ENCODE results near the gene CHMP3. TPM values are rescaled to one million over a fixed set of nuclear protein-coding genes. Genes with fewer than 3 reads are reported as not detected.

Gene CHMP3
- total RNA-seq, 1 experiment from 2014 or later, result 63.4 TPM

DNA sequence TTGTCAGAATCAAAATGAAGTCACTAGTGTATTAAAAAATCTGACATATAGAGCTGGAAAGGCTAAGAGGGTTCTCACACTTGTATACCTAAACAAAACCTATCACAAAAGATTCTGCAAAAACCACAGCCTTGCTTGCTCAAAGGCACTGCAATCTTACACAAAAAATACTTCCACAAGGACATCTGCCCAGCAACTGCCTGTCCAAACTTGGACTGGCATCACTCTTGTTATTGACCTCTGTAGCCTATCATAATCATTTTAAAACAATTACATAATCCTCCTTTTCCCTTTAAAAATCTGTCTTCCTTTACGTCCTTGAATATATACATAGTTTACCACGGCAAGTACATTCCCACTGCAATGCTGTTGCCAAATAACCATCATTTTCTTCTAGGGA is 19.9 kb downstream of the CHMP3 start:
- CTCF ChIA-PET, result no interaction called here
- H3K4me2 ChIP-seq (ENCODE audit: low read length), result no peak overlapping the region

DNA sequence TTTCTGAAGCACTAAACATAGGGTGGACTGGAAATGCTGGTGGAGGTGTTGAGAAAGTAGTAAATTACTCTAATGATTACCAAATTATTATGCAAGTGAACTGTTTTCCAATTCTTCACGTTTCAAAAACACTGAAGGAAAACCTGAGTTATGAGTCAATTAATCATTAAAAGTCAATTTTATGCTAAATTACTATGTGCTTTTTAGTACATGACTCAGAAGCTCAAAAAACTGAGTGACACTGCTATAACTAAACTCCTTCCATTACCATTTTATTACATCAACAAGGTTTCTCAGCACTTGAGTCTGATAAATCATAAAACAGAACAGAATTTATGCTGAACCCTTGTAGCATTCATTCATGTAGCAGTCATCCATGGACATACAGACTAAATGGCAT is 20.4 kb downstream of the CHMP3 start:
- BruUV-seq (replicated peaks), result no TSS peak
- DNase-seq (ENCODE audit: low read depth, low spot score) (no peak), ATAC-seq (no peak)
- Histone ChIP-seq H3K9me3 (ENCODE audit: control insufficient read depth in 1 of 2, insufficient read depth in 1 of 2, low read depth in 1 of 2, low read length in 2 of 2) (peaks cover 8 to 10% of the 10 kb centered on the region in 2 experiments; a peak in 2 of 4 replicates), H3K4me1 (ENCODE audit: control insufficient read depth in 1 of 2, insufficient read depth in 2 of 2, low read length in 2 of 2) (no peaks in the 10 kb centered on the region), H3K36me3 (ENCODE audit: control insufficient read depth in 1 of 2, insufficient read depth in 2 of 2, low read length in 2 of 2) (no peaks in the 10 kb centered on the region), H3K9me2 (ENCODE audit: insufficient read depth) (no peaks in the 10 kb centered on the region), H3K79me2 (ENCODE audit: insufficient read depth, low read length) (no peaks in the 10 kb centered on the region), H2AFZ (ENCODE audit: low read depth, low read length, poor library complexity, severe bottlenecking) (no peak overlapping the region), H3K27ac (ENCODE audit: low read depth, low read length) (no peak overlapping the region), H3K27me3 (ENCODE audit: insufficient read depth, low read length) (no peaks in the 10 kb centered on the region), H3K9ac (ENCODE audit: low read length) (no peak overlapping the region), H3K4me3 (replicated peaks in 1 of 2; ENCODE audit: low read depth in 1 of 2, low read length in 2 of 2) (no peak overlapping the region), H4K20me1 (ENCODE audit: insufficient read depth) (no peaks in the 10 kb centered on the region), H3K4me2 (ENCODE audit: low read length) (no peak overlapping the region)
- POLR2A ChIA-PET, result no interaction called here
- CTCF ChIA-PET, result no interaction called here
- intact Hi-C loops (cut with micrococcal nuclease), result no loop called here
- RAD21 ChIA-PET (ENCODE audit: low non-redundant PET in 1 of 2, low total read pairs in 2 of 2, uncharacterized antibody in 2 of 2, unreplicated experiment in 2 of 2), result no interaction called here
- TF ChIP-seq MAX (IDR thresholded peaks at IDR 0.05) (no peak), TCF7L2 (IDR thresholded peaks at IDR 0.05; ENCODE audit: borderline replicate concordance, extremely low read depth, insufficient read depth, insufficient read length) (no peak), FOSL1 (IDR thresholded peaks at IDR 0.05; ENCODE audit: low read depth) (no peak), EZH2phosphoT487 (IDR thresholded peaks at IDR 0.05; ENCODE audit: borderline replicate concordance) (no peak), JUND (IDR thresholded peaks at IDR 0.05) (no peak), YY1 (IDR thresholded peaks at IDR 0.05; ENCODE audit: extremely low read depth, insufficient replicate concordance, low read depth, low read length) (no peak), POLR2A (IDR thresholded peaks at IDR 0.05; ENCODE audit: borderline replicate concordance, extremely low read depth, insufficient read depth, insufficient read length) (no peak), CBX3 (IDR thresholded peaks at IDR 0.05; ENCODE audit: low read depth) (no peak), EGR1 (IDR thresholded peaks at IDR 0.05; ENCODE audit: low read depth) (no peak), SRF (IDR thresholded peaks at IDR 0.05; ENCODE audit: low read depth) (no peak), ZFX (IDR thresholded peaks at IDR 0.05) (no peak), ELF1 (IDR thresholded peaks at IDR 0.05; ENCODE audit: borderline replicate concordance, low read depth) (no peak), RAD21 (IDR thresholded peaks at IDR 0.05; ENCODE audit: low read depth) (no peak)
- TF ChIP-seq, protein P1, sequence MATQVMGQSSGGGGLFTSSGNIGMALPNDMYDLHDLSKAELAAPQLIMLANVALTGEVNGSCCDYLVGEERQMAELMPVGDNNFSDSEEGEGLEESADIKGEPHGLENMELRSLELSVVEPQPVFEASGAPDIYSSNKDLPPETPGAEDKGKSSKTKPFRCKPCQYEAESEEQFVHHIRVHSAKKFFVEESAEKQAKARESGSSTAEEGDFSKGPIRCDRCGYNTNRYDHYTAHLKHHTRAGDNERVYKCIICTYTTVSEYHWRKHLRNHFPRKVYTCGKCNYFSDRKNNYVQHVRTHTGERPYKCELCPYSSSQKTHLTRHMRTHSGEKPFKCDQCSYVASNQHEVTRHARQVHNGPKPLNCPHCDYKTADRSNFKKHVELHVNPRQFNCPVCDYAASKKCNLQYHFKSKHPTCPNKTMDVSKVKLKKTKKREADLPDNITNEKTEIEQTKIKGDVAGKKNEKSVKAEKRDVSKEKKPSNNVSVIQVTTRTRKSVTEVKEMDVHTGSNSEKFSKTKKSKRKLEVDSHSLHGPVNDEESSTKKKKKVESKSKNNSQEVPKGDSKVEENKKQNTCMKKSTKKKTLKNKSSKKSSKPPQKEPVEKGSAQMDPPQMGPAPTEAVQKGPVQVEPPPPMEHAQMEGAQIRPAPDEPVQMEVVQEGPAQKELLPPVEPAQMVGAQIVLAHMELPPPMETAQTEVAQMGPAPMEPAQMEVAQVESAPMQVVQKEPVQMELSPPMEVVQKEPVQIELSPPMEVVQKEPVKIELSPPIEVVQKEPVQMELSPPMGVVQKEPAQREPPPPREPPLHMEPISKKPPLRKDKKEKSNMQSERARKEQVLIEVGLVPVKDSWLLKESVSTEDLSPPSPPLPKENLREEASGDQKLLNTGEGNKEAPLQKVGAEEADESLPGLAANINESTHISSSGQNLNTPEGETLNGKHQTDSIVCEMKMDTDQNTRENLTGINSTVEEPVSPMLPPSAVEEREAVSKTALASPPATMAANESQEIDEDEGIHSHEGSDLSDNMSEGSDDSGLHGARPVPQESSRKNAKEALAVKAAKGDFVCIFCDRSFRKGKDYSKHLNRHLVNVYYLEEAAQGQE (IDR thresholded peaks at IDR 0.05; ENCODE audit: low read depth), result no peak
- TF ChIP-seq, protein P2, sequence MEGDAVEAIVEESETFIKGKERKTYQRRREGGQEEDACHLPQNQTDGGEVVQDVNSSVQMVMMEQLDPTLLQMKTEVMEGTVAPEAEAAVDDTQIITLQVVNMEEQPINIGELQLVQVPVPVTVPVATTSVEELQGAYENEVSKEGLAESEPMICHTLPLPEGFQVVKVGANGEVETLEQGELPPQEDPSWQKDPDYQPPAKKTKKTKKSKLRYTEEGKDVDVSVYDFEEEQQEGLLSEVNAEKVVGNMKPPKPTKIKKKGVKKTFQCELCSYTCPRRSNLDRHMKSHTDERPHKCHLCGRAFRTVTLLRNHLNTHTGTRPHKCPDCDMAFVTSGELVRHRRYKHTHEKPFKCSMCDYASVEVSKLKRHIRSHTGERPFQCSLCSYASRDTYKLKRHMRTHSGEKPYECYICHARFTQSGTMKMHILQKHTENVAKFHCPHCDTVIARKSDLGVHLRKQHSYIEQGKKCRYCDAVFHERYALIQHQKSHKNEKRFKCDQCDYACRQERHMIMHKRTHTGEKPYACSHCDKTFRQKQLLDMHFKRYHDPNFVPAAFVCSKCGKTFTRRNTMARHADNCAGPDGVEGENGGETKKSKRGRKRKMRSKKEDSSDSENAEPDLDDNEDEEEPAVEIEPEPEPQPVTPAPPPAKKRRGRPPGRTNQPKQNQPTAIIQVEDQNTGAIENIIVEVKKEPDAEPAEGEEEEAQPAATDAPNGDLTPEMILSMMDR (IDR thresholded peaks at IDR 0.05 in 2 of 3, conservative IDR thresholded peaks at IDR 0.05 in 1 of 3; ENCODE audit: borderline replicate concordance in 1 of 3, insufficient read depth in 1 of 3, low read depth in 2 of 3, low read length in 2 of 3), result no peak

More for the DNA sequence above, 19.9 kb downstream of the CHMP3 start:
- no peak for DNase-seq (ENCODE audit: low read depth, low spot score)
- peaks cover 8 to 12% of the 10 kb centered on the region in 2 experiments; a peak in 2 of 4 replicates for H3K9me3 ChIP-seq (ENCODE audit: control insufficient read depth in 1 of 2, insufficient read depth in 1 of 2, low read depth in 1 of 2, low read length in 2 of 2)
- no peaks in the 10 kb centered on the region for H3K9me2 ChIP-seq (ENCODE audit: insufficient read depth)
- ChIA-PET POLR2A (no interaction called here), RAD21 (ENCODE audit: low non-redundant PET in 1 of 2, low total read pairs in 2 of 2, uncharacterized antibody in 2 of 2, unreplicated experiment in 2 of 2) (no interaction called here)
- H3K4me3 ChIP-seq (replicated peaks in 1 of 2; ENCODE audit: low read depth in 1 of 2, low read length in 2 of 2), result no peak overlapping the region
- H3K27ac ChIP-seq (ENCODE audit: low read depth, low read length), result no peak overlapping the region
- no peaks in the 10 kb centered on the region for H4K20me1 ChIP-seq (ENCODE audit: insufficient read depth)
- H3K9ac ChIP-seq (ENCODE audit: low read length), result no peak overlapping the region
- H3K27me3 ChIP-seq (ENCODE audit: insufficient read depth, low read length), result no peaks in the 10 kb centered on the region
- H3K36me3 ChIP-seq (ENCODE audit: control insufficient read depth in 1 of 2, insufficient read depth in 2 of 2, low read length in 2 of 2), result no peaks in the 10 kb centered on the region
- intact Hi-C loops (cut with micrococcal nuclease), result no loop called here
- no TSS peak for BruUV-seq (replicated peaks)
- ATAC-seq, result no peak
- no peaks in the 10 kb centered on the region for H3K79me2 ChIP-seq (ENCODE audit: insufficient read depth, low read length)
- no peaks in the 10 kb centered on the region for H3K4me1 ChIP-seq (ENCODE audit: control insufficient read depth in 1 of 2, insufficient read depth in 2 of 2, low read length in 2 of 2)
- TF ChIP-seq FOSL1 (IDR thresholded peaks at IDR 0.05; ENCODE audit: low read depth), result no peak
- no peak for TF ChIP-seq EZH2phosphoT487 (IDR thresholded peaks at IDR 0.05; ENCODE audit: borderline replicate concordance)
- no peak overlapping the region for H2AFZ ChIP-seq (ENCODE audit: low read depth, low read length, poor library complexity, severe bottlenecking)

Measured in HCT116 (cell line).